SU-DHL-6 (cell line): ENCODE data around the gene TMEM163.

ENCODE experiments used
- H2AFZ ChIP-seq: fragments of 200-600 bp; sonication (generic); 2 replicates; pipeline ENCODE4 v1.6.1; 2014; ENCODE audit warnings: low read depth, mild to moderate bottlenecking, moderate library complexity, mixed read lengths, antibody characterized with exemption, low read length; ENCODE audit not compliant: severe bottlenecking
- H3F3A ChIP-seq: fragments of 200-600 bp; shearing (Covaris generic); 2 replicates; pipeline ENCODE4 v1.6.0; 2016; ENCODE audit warnings: antibody characterized with exemption, mild to moderate bottlenecking; ENCODE audit not compliant: insufficient read depth
- H3K27ac ChIP-seq: fragments of 200-600 bp; sonication (generic); 2 replicates; pipeline ENCODE4 v1.5.1; 2016; ENCODE audit warnings: low read depth, mild to moderate bottlenecking, low read length, moderate library complexity, mixed read lengths
- H3K27me3 ChIP-seq: fragments of 200-600 bp; sonication (generic), shearing (Covaris generic); 2 replicates; pipeline ENCODE4 v1.6.0; 2014; ENCODE audit warnings: mild to moderate bottlenecking, low read length
- H3K36me3 ChIP-seq: fragments of 200-600 bp; sonication (generic); 2 replicates; pipeline ENCODE4 v1.6.1; 2014; ENCODE audit warnings: mild to moderate bottlenecking, low read length, mixed read lengths
- H3K4me2 ChIP-seq: fragments of 300-600, 200-600 bp; shearing (Covaris generic), sonication (generic); 2 replicates; pipeline ENCODE4 v1.6.0; 2014; ENCODE audit warnings: low read length, low read depth, mild to moderate bottlenecking; ENCODE audit not compliant: poor library complexity, severe bottlenecking
- H3K4me3 ChIP-seq: fragments of 200-600 bp; sonication (generic); 2 replicates; pipeline ENCODE4 v1.5.1; 2014; ENCODE audit warnings: antibody characterized with exemption, low read length, mild to moderate bottlenecking, mixed read lengths; ENCODE audit not compliant: insufficient read depth, poor library complexity, severe bottlenecking
- H3K79me2 ChIP-seq: fragments of 200-600 bp; sonication (generic); 2 replicates; pipeline ENCODE4 v1.6.1; 2014; ENCODE audit warnings: mild to moderate bottlenecking, low read length, moderate library complexity; ENCODE audit not compliant: insufficient read depth
- H3K9ac ChIP-seq: fragments of 200-600 bp; sonication (generic); 2 replicates; pipeline ENCODE4 v1.7.0; 2014; ENCODE audit warnings: mild to moderate bottlenecking, low read length
- H3K9me2 ChIP-seq: fragments of 200-600 bp; sonication (generic); replicated peaks from 2 replicates; pipeline ENCODE4 v1.6.1; 2014; ENCODE audit warnings: low read length; ENCODE audit not compliant: insufficient read depth
- H3K9me3 ChIP-seq: fragments of 200-600 bp; sonication (generic); 2 replicates; pipeline ENCODE4 v1.6.1; 2014; ENCODE audit warnings: low read length, mixed read lengths; ENCODE audit not compliant: insufficient read depth
- H4K20me1 ChIP-seq: fragments of 200-600 bp; sonication (generic); 2 replicates; pipeline ENCODE4 v1.6.1; 2014; ENCODE audit warnings: low read depth, mild to moderate bottlenecking, antibody characterized with exemption, low read length, moderate library complexity, mixed read lengths
- CTCF ChIP-seq: fragments of 200-600 bp; sonication (generic); IDR thresholded peaks from one replicate; pipeline ENCODE4 v1.5.1; 2017; ENCODE audit warnings: antibody characterized with exemption, mild to moderate bottlenecking, low read length, moderate library complexity; ENCODE audit not compliant: insufficient read depth, poor library complexity, severe bottlenecking
- EZH2phosphoT487 ChIP-seq: fragments of 200-600 bp; sonication (generic), shearing (Covaris generic); conservative IDR thresholded peaks from 2 replicates; pipeline ENCODE4 v1.6.1; 2018; ENCODE audit warnings: mild to moderate bottlenecking, antibody characterized with exemption, low read length, moderate library complexity, mixed read lengths

The TMEM163 gene

GRCh38 chr2:134458473-134458853 lies 260.3 kb downstream of the TMEM163 start:
- TF ChIP-seq CTCF (no peak), EZH2phosphoT487 (no peak)
- H3K9ac ChIP-seq: no peak overlapping the region

GRCh38 chr2:134457765-134458472 lies 260.9 kb downstream of the TMEM163 start:
- no peak overlapping the region for H2AFZ ChIP-seq
- no peaks in the 10 kb centered on the region for H3K36me3 ChIP-seq
- no peak overlapping the region for H3K27ac ChIP-seq
- H4K20me1 ChIP-seq: no peaks in the 10 kb centered on the region
- H3F3A ChIP-seq: no peaks in the 10 kb centered on the region
- TF ChIP-seq CTCF (no peak), EZH2phosphoT487 (no peak)
- H3K79me2 ChIP-seq: no peaks in the 10 kb centered on the region
- no peaks in the 10 kb centered on the region for H3K9me2 ChIP-seq
- H3K4me3 ChIP-seq: no peak overlapping the region
- H3K4me2 ChIP-seq: no peak overlapping the region
- no peaks in the 10 kb centered on the region for H3K27me3 ChIP-seq
- H3K9me3 ChIP-seq: no peaks in the 10 kb centered on the region
- no peak overlapping the region for H3K9ac ChIP-seq

More at GRCh38 chr2:134458473-134458853, 260.3 kb downstream of the TMEM163 start:
- Histone ChIP-seq H4K20me1 (no peaks in the 10 kb centered on the region), H3K4me2 (no peak overlapping the region), H2AFZ (no peak overlapping the region), H3K4me3 (no peak overlapping the region), H3K9me2 (no peaks in the 10 kb centered on the region), H3F3A (no peaks in the 10 kb centered on the region), H3K27ac (no peak overlapping the region), H3K9me3 (no peaks in the 10 kb centered on the region), H3K79me2 (no peaks in the 10 kb centered on the region), H3K36me3 (no peaks in the 10 kb centered on the region), H3K27me3 (no peaks in the 10 kb centered on the region)

- Histone ChIP-seq H4K20me1 (no peaks in the 10 kb centered on the region), H3F3A (no peaks in the 10 kb centered on the region), H3K27me3 (no peaks in the 10 kb centered on the region), H3K9me3 (no peaks in the 10 kb centered on the region), H3K4me2 (no peak overlapping the region), H2AFZ (no peak overlapping the region), H3K9me2 (no peaks in the 10 kb centered on the region), H3K36me3 (no peaks in the 10 kb centered on the region), H3K27ac (no peak overlapping the region), H3K79me2 (no peaks in the 10 kb centered on the region), H3K4me3 (no peak overlapping the region), H3K9ac (no peak overlapping the region)
- TF ChIP-seq CTCF: no peak
- no peak for TF ChIP-seq EZH2phosphoT487
These were observed 261.4 kb downstream of the TMEM163 start for GRCh38 chr2:134457353-134457752.
